Mucosa of descending colon (tissue), 3 donors: Measurements from ENCODE around the gene PRR22. TPM values are rescaled to one million over a fixed set of nuclear protein-coding genes. Genes with fewer than 3 reads are reported as not detected.
A peak's percentile ranks its signal among the peaks of the same experiment; 100 is the strongest.

ENCODE experiments used
- ATAC-seq: fragments of 200-7000 bp; cut with Tn5 transposase; one replicate; pipeline ENCODE4 v1.9.1; 2020; ENCODE audit warnings: mild to moderate bottlenecking, moderate library complexity
- DNase-seq, 3 donors: peaks; one replicate each; pipeline ENCODE4 v3.0.0-alpha.2; 2020
- H3K36me3 ChIP-seq: fragments of 200-600 bp; one replicate; pipeline ENCODE4 v1.8.0; 2021; ENCODE audit warnings: low read depth, mild to moderate bottlenecking
- H3K4me1 ChIP-seq: fragments of 200-600 bp; one replicate; pipeline ENCODE4 v1.8.0; 2021; ENCODE audit warnings: low read depth, mild to moderate bottlenecking
- H3K4me3 ChIP-seq: fragments of 200-600 bp; one replicate; pipeline ENCODE4 v1.8.0; 2021; ENCODE audit warnings: mild to moderate bottlenecking
- H3K9me3 ChIP-seq: fragments of 200-600 bp; one replicate; pipeline ENCODE4 v1.8.0; 2021; ENCODE audit warnings: mild to moderate bottlenecking
- CTCF ChIP-seq: fragments of 200-600 bp; IDR thresholded peaks from one replicate; pipeline ENCODE4 v1.8.0; 2022; ENCODE audit warnings: antibody characterized with exemption, mild to moderate bottlenecking
- intact Hi-C, 2 donors: fragments of 100-400 bp; cut with DNase I in 1 of 2; cut with micrococcal nuclease in 1 of 2; formaldehyde crosslinking; loops; one replicate each; pipeline versions ENCODE4 v1.11.0 to v1.11.1; 2022; cut with DNase I, micrococcal nuclease
- total RNA-seq, 3 donors: library from RNA; stranded (reverse); fragmentation: NEBNext Ultra II Directional in 2 of 3; extraction: Animal tissue kit (Norgen Biotek cat#: 25700) in 2 of 3; gene quantifications; one replicate each; pipeline versions ENCODE4 v1.2.1 to v1.2.4, GENCODE V29; 2021 to 2023
- donor health status: DM: no; HTN: no; CAD: no; lungs with moderate emphysema.
- donor health status: DM: no; HTN: no; CAD: no.
- donor health status: DM: no; HTN: yes; CAD: no.

Gene PRR22
- total RNA-seq, 3 donors from 2014 or later: 3.1 to 6.8 (median 4.1) TPM

GRCh38 chr19:5801796-5802619, 17.5 kb upstream of the PRR22 start:
- DNase-seq: no peak
- H3K4me3 ChIP-seq: no peak overlapping the region
- H3K9me3 ChIP-seq: no peaks in the 10 kb centered on the region
- TF ChIP-seq CTCF: no peak
- ATAC-seq: no peak
- H3K36me3 ChIP-seq: no peaks in the 10 kb centered on the region
- intact Hi-C loops: loop anchor here in 1 of 2 donors (5.0 kb wide), 1 partner anchor 90 kb away; no protein-coding TSS in a partner anchor
- H3K4me1 ChIP-seq: peaks cover 23% of the 10 kb centered on the region

- peaks cover 16% of the 10 kb centered on the region for H3K4me1 ChIP-seq
- no peak for DNase-seq
- H3K36me3 ChIP-seq: no peaks in the 10 kb centered on the region
- no peak overlapping the region for H3K4me3 ChIP-seq
- ATAC-seq: no peak
- TF ChIP-seq CTCF: no peak
- intact Hi-C loops: loop anchor here in 1 of 2 donors (5.0 kb wide), 1 partner anchor 92 kb away; no protein-coding TSS in a partner anchor
- H3K9me3 ChIP-seq: no peaks in the 10 kb centered on the region
These were observed 16.1 kb upstream of the PRR22 start for GRCh38 chr19:5800361-5801270.

GRCh38 chr19:5799247-5800241, 15.0 kb upstream of the PRR22 start:
- peaks cover 13% of the 10 kb centered on the region for H3K4me1 ChIP-seq
- TF ChIP-seq CTCF: no peak
- H3K9me3 ChIP-seq: no peaks in the 10 kb centered on the region
- no peak overlapping the region for H3K4me3 ChIP-seq
- ATAC-seq (peak; percentile 29), DNase-seq (no peak)
- intact Hi-C loops: loop anchor here in 1 of 2 donors (5.0 kb wide), 1 partner anchor 93 kb away; no protein-coding TSS in a partner anchor
- no peaks in the 10 kb centered on the region for H3K36me3 ChIP-seq

- peaks cover under 1% of the 10 kb centered on the region for H3K4me1 ChIP-seq
- ATAC-seq: no peak
- intact Hi-C loops: no loop called here
These were observed 13.7 kb upstream of the PRR22 start for GRCh38 chr19:5798244-5798643.

More at GRCh38 chr19:5798244-5798643, 13.7 kb upstream of the PRR22 start:
- Histone ChIP-seq H3K4me3 (no peak overlapping the region), H3K36me3 (no peaks in the 10 kb centered on the region), H3K9me3 (no peaks in the 10 kb centered on the region)
- DNase-seq: no peak
- no peak for TF ChIP-seq CTCF
